Breast epithelium (tissue), 3 donors: ENCODE data around the gene CA7.

Experiments used
- CTCF ChIP-seq, 3 donors: fragments of 450-650 bp; IDR thresholded peaks; one replicate each; pipeline ENCODE4 v1.5.1; 2016 to 2017; ENCODE audit warnings: antibody characterized with exemption in 3 of 3, mild to moderate bottlenecking in 3 of 3, moderate library complexity in 3 of 3
- POLR2A ChIP-seq: fragments of 450-650 bp; IDR thresholded peaks from one replicate; pipeline ENCODE4 v1.6.1; 2016; ENCODE audit warnings: antibody characterized with exemption, mild to moderate bottlenecking, moderate library complexity
- POLR2AphosphoS5 ChIP-seq, 3 donors: sonication (generic); formaldehyde crosslinking; IDR thresholded peaks; one replicate each; pipeline ENCODE4 v1.6.1; 2017; ENCODE audit warnings: antibody characterized with exemption in 3 of 3

DNA sequence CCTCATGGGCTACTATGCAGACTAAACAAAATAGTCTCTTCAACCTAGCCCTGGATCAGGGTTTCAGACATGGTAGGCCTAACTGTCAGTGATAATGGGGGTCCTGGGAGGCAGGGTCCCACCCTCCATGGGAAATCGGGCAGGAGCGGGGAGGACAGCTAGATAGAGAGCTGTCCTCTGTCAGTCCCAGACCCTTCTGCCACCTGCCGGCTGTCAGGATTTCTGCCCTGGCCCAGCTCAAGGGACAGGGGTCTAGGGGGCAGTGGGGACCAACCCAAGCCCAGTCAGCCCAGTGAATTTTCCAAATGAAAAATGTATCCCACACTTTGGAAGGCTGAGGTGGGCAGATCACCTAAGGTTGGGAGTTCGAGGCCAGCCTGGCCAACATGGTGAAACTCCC is 5.3 kb downstream of the CA7 start:
- no peak for TF ChIP-seq POLR2A
- no peak for TF ChIP-seq CTCF (IDR thresholded peaks at IDR 0.05)
- no peak for TF ChIP-seq POLR2AphosphoS5 (IDR thresholded peaks at IDR 0.05)
